Aorta (tissue), 5 donors: ENCODE data around the gene CDH20. TPM values are rescaled to one million over a fixed set of nuclear protein-coding genes. Genes with fewer than 3 reads are reported as not detected.

Experiments used
- ATAC-seq: fragments of 200-7000 bp; cut with Tn5 transposase; one replicate; pipeline ENCODE4 v1.9.1; 2022; ENCODE audit warnings: moderate library complexity; ENCODE audit not compliant: low FRiP score
- DNase-seq, 2 donors: peaks; one replicate each; pipeline ENCODE4 v3.0.0-alpha.2; 2020
- H3K27ac ChIP-seq, 2 donors: one replicate each; pipeline ENCODE4 v1.5.1; 2013; ENCODE audit warnings: low read length in 2 of 2, mild to moderate bottlenecking in 2 of 2, moderate library complexity in 2 of 2, control low read depth in 1 of 2, inconsistent platforms in 1 of 2, low read depth in 1 of 2
- H3K27me3 ChIP-seq, 2 donors: one replicate each; pipeline ENCODE4 v1.6.1; 2013; ENCODE audit warnings: control low read depth in 1 of 2, low read length in 1 of 2, mild to moderate bottlenecking in 1 of 2, moderate library complexity in 1 of 2; ENCODE audit not compliant: insufficient read depth in 2 of 2, control insufficient read depth in 1 of 2
- H3K36me3 ChIP-seq, 2 donors: one replicate each; pipeline ENCODE4 v1.6.1; 2013; ENCODE audit warnings: control low read depth in 1 of 2, low read length in 1 of 2, mild to moderate bottlenecking in 1 of 2; ENCODE audit not compliant: insufficient read depth in 2 of 2, control insufficient read depth in 1 of 2
- H3K4me1 ChIP-seq, 2 donors: one replicate each; pipeline ENCODE4 v1.6.1; 2013; ENCODE audit warnings: low read length in 2 of 2, control low read depth in 1 of 2, mild to moderate bottlenecking in 1 of 2, moderate library complexity in 1 of 2; ENCODE audit not compliant: insufficient read depth in 2 of 2, control insufficient read depth in 1 of 2
- H3K4me3 ChIP-seq, 2 donors: one replicate each; pipeline ENCODE4 v1.5.1; 2013; ENCODE audit warnings: low read length in 2 of 2, control low read depth in 1 of 2, mild to moderate bottlenecking in 1 of 2
- H3K9me3 ChIP-seq: one replicate; pipeline ENCODE4 v1.6.1; 2013; ENCODE audit warnings: mild to moderate bottlenecking, low read length; ENCODE audit not compliant: control insufficient read depth
- WGBS, 2 donors: extraction: QIAGEN DNeasy Blood & Tissue Kit; methylation state at CpG; one replicate each; pipeline ENCODE4 v1.1.7; 2013; 5-methylcytosine and 5-hydroxymethylcytosine counted together
- intact Hi-C, 2 donors: fragments of 100-400 bp; cut with DNase I; formaldehyde crosslinking; loops; one replicate each; pipeline versions ENCODE4 v1.14.2 to v1.15.0; 2022
- polyA plus RNA-seq, 2 donors: library from polyadenylated mRNA; stranded (reverse); fragments of 200-250 nt; gene quantifications; one replicate each; pipeline ENCODE4 v1.2.3, GENCODE V29; 2013
- total RNA-seq, 2 donors: library from RNA; stranded (reverse); fragmentation: NEBNext Ultra II Directional; extraction: Animal tissue kit (Norgen Biotek cat#: 25700); gene quantifications; one replicate each; pipeline ENCODE4 v1.2.1, GENCODE V29; 2021
- donor health status: healthy with polysubstance abuse.
- donor health status: Bipolar disorder and iron deficiency.
- donor health status: DM: no; HTN: no; CAD: no.
- donor health status: DM: no; HTN: no; CAD: no.
- donor health status: DM: yes; HTN: yes; CAD: no.

CDH20 gene
- total and polyA plus RNA-seq, 4 donors, result 0.10 TPM; not detected in 3

GRCh38 chr18:61322265-61322873 lies 10.9 kb upstream of the CDH20 start:
- DNase-seq, result peak; percentile 45 to 73
- no peaks in the 10 kb centered on the region for H3K4me1 ChIP-seq
- WGBS, 2 donors, result 16 to 18% methylated on average over 9 of the region's 9 CpGs
- no peak overlapping the region for H3K27ac ChIP-seq
- intact Hi-C loops, result no loop called here
- H3K9me3 ChIP-seq, result peaks cover 8% of the 10 kb centered on the region
- H3K36me3 ChIP-seq, result no peaks in the 10 kb centered on the region
- peak; percentile 63 for ATAC-seq
- peaks cover 0 to 1% of the 10 kb centered on the region in 2 donors for H3K27me3 ChIP-seq
- no peak overlapping the region for H3K4me3 ChIP-seq

- Histone ChIP-seq H3K4me1 (no peaks in the 10 kb centered on the region), H3K9me3 (peaks cover 8% of the 10 kb centered on the region), H3K27ac (no peak overlapping the region), H3K4me3 (no peak overlapping the region), H3K27me3 (peaks cover 0 to 1% of the 10 kb centered on the region in 2 donors), H3K36me3 (no peaks in the 10 kb centered on the region)
- ATAC-seq (no peak), DNase-seq (no peak)
- 75 to 77% methylated on average over 1 of the region's 1 CpG for WGBS, 2 donors
- intact Hi-C loops, result no loop called here
Observed at GRCh38 chr18:61323951-61324350, 9.3 kb upstream of the CDH20 start.

- no peak for ATAC-seq
- intact Hi-C loops, result no loop called here
- no peak overlapping the region for H3K4me3 ChIP-seq
- H3K9me3 ChIP-seq, result peaks cover 3% of the 10 kb centered on the region
- no peak for DNase-seq
- H3K27ac ChIP-seq, result no peak overlapping the region
- no peaks in the 10 kb centered on the region for H3K36me3 ChIP-seq
- H3K27me3 ChIP-seq, result no peaks in the 10 kb centered on the region
- H3K4me1 ChIP-seq, result no peaks in the 10 kb centered on the region
Observed at GRCh38 chr18:61326407-61326806, 6.8 kb upstream of the CDH20 start.

- no peak for DNase-seq
- Histone ChIP-seq H3K9me3 (peaks cover 2% of the 10 kb centered on the region), H3K4me3 (no peak overlapping the region), H3K4me1 (no peaks in the 10 kb centered on the region), H3K36me3 (no peaks in the 10 kb centered on the region), H3K27ac (no peak overlapping the region), H3K27me3 (no peaks in the 10 kb centered on the region)
- no peak for ATAC-seq
- 49 to 51% methylated on average over 3 of the region's 3 CpGs for WGBS, 2 donors
- intact Hi-C loops, result no loop called here
Observed at GRCh38 chr18:61329398-61329797, 3.8 kb upstream of the CDH20 start.

GRCh38 chr18:61331051-61331450 lies 2.2 kb upstream of the CDH20 start:
- H3K27me3 ChIP-seq, result no peaks in the 10 kb centered on the region
- no peak overlapping the region for H3K27ac ChIP-seq
- ATAC-seq, result no peak
- no peaks in the 10 kb centered on the region for H3K36me3 ChIP-seq
- no peak overlapping the region for H3K4me3 ChIP-seq
- DNase-seq, result no peak
- intact Hi-C loops, result no loop called here
- WGBS, 2 donors, result 79 to 81% methylated on average over 3 of the region's 3 CpGs
- H3K4me1 ChIP-seq, result no peaks in the 10 kb centered on the region
- H3K9me3 ChIP-seq, result peaks cover 2% of the 10 kb centered on the region

- DNase-seq (peak; percentile 37 to 69), ATAC-seq (peak; percentile 44)
- no peaks in the 10 kb centered on the region for H3K27me3 ChIP-seq
- H3K9me3 ChIP-seq, result no peaks in the 10 kb centered on the region
- H3K27ac ChIP-seq, result no peak overlapping the region
- H3K36me3 ChIP-seq, result no peaks in the 10 kb centered on the region
- H3K4me3 ChIP-seq, result no peak overlapping the region
- intact Hi-C loops, result no loop called here
- WGBS, 2 donors, result 1% methylated on average over 71 to 73 of the region's 73 CpGs
- H3K4me1 ChIP-seq, result no peaks in the 10 kb centered on the region
Observed at GRCh38 chr18:61333746-61334490, 688 bp downstream of the CDH20 start.

- intact Hi-C loops, result no loop called here
- no peaks in the 10 kb centered on the region for H3K36me3 ChIP-seq
- no peak for ATAC-seq
- no peak for DNase-seq
- no peak overlapping the region for H3K4me3 ChIP-seq
- 2 to 5% methylated on average over 13 of the region's 13 CpGs for WGBS, 2 donors
- no peaks in the 10 kb centered on the region for H3K27me3 ChIP-seq
- H3K9me3 ChIP-seq, result no peaks in the 10 kb centered on the region
- no peak overlapping the region for H3K27ac ChIP-seq
- no peaks in the 10 kb centered on the region for H3K4me1 ChIP-seq
Observed at GRCh38 chr18:61334491-61334850, 1.2 kb downstream of the CDH20 start.

- Histone ChIP-seq H3K27ac (no peak overlapping the region), H3K4me1 (no peaks in the 10 kb centered on the region), H3K36me3 (no peaks in the 10 kb centered on the region), H3K9me3 (no peaks in the 10 kb centered on the region), H3K4me3 (no peak overlapping the region), H3K27me3 (no peaks in the 10 kb centered on the region)
- WGBS, 2 donors, result 55 to 57% methylated on average over 10 of the region's 10 CpGs
- ATAC-seq (no peak), DNase-seq (no peak)
- intact Hi-C loops, result no loop called here
Observed at GRCh38 chr18:61334951-61335683, 1.9 kb downstream of the CDH20 start.
